Astrocyte (in vitro differentiated cells and primary cell): ENCODE data around the gene HAGHL. TPM values are rescaled to one million over a fixed set of nuclear protein-coding genes. Genes with fewer than 3 reads are reported as not detected.

Experiments used
- DNase-seq: peaks from one replicate; pipeline ENCODE4 v3.0.0-alpha.2; 2010; ENCODE audit warnings: low read depth
- FAIRE-seq: peaks from 2 replicates; lab custom pipeline; 2011; peaks lifted over from hg19 to GRCh38; lab: Jason Lieb, UNC
- H2AFZ ChIP-seq: 2 replicates; pipeline ENCODE4 v1.6.0; 2012; ENCODE audit warnings: low read depth, low read length, inconsistent platforms
- H3K27ac ChIP-seq: 2 replicates; pipeline ENCODE4 v1.5.1; 2011; ENCODE audit warnings: low read depth, low read length, inconsistent platforms
- H3K27me3 ChIP-seq: 2 replicates; pipeline ENCODE4 v1.6.0; 2011; ENCODE audit warnings: low read length, inconsistent platforms; ENCODE audit not compliant: insufficient read depth
- H3K36me3 ChIP-seq: 2 replicates; pipeline ENCODE4 v1.5.1; 2011; ENCODE audit warnings: low read length, inconsistent platforms; ENCODE audit not compliant: insufficient read depth
- H3K4me1 ChIP-seq: 2 replicates; pipeline ENCODE4 v1.5.1; 2011; ENCODE audit warnings: low read length, inconsistent platforms; ENCODE audit not compliant: insufficient read depth
- H3K4me2 ChIP-seq: 2 replicates; pipeline ENCODE4 v1.6.0; 2012; ENCODE audit warnings: low read length, inconsistent platforms
- H3K4me3 ChIP-seq: 2 replicates; pipeline ENCODE4 v1.5.1; 2011; ENCODE audit warnings: low read depth, mild to moderate bottlenecking, low read length, inconsistent platforms; ENCODE audit not compliant: insufficient read depth
- H3K79me2 ChIP-seq: 2 replicates; pipeline ENCODE4 v1.6.0; 2012; ENCODE audit warnings: mild to moderate bottlenecking, low read length, inconsistent platforms; ENCODE audit not compliant: insufficient read depth
- H3K9ac ChIP-seq: 2 replicates; pipeline ENCODE4 v1.6.0; 2012; ENCODE audit warnings: mild to moderate bottlenecking, low read length, inconsistent platforms
- H3K9me3 ChIP-seq: 2 replicates; pipeline ENCODE4 v1.5.1; 2012; ENCODE audit warnings: low read depth, mild to moderate bottlenecking, low read length, inconsistent platforms; ENCODE audit not compliant: insufficient read depth
- H4K20me1 ChIP-seq: 2 replicates; pipeline ENCODE4 v1.6.0; 2012; ENCODE audit warnings: low read length, inconsistent platforms; ENCODE audit not compliant: insufficient read depth
- H3K27ac Mint-ChIP-seq: one replicate; pipeline ENCODE4 v1.8.0; 2021; ENCODE audit warnings: mild to moderate bottlenecking, mixed read lengths; ENCODE audit not compliant: unreplicated experiment
- H3K27me3 Mint-ChIP-seq: one replicate; pipeline ENCODE4 v1.8.0; 2021; ENCODE audit warnings: low read depth, mixed read lengths; ENCODE audit not compliant: unreplicated experiment
- H3K36me3 Mint-ChIP-seq: one replicate; pipeline ENCODE4 v1.8.0; 2021; ENCODE audit warnings: low read depth, mixed read lengths; ENCODE audit not compliant: unreplicated experiment
- H3K4me1 Mint-ChIP-seq: one replicate; pipeline ENCODE4 v1.8.0; 2021; ENCODE audit warnings: low read depth, mixed read lengths; ENCODE audit not compliant: unreplicated experiment
- H3K4me3 Mint-ChIP-seq: one replicate; pipeline ENCODE4 v1.8.0; 2021; ENCODE audit warnings: mild to moderate bottlenecking, moderate library complexity, mixed read lengths; ENCODE audit not compliant: unreplicated experiment
- H3K9me3 Mint-ChIP-seq: one replicate; pipeline ENCODE4 v1.8.0; 2021; ENCODE audit warnings: mild to moderate bottlenecking, mixed read lengths; ENCODE audit not compliant: unreplicated experiment
- CTCF ChIP-seq: IDR thresholded peaks from 2 replicates; pipeline ENCODE4 v1.5.1; 2011; ENCODE audit warnings: low read depth, mild to moderate bottlenecking, inconsistent platforms, low read length, moderate library complexity; ENCODE audit not compliant: insufficient read depth
- EZH2 ChIP-seq: IDR thresholded peaks from 2 replicates; pipeline ENCODE4 v1.6.1; 2012; ENCODE audit warnings: mild to moderate bottlenecking, low read length, inconsistent platforms; ENCODE audit not compliant: insufficient read depth
- total RNA-seq: library from RNA; stranded (reverse); gene quantifications from 2 replicates; pipeline ENCODE4 v1.2.1, GENCODE V29; 2021

HAGHL gene
- total RNA-seq, 1 donor from 2014 or later, result 15.5 TPM

- Mint-ChIP-seq H3K4me3 (no peak overlapping the region), H3K36me3 (peaks cover 12% of the 10 kb centered on the region), H3K27me3 (no peaks in the 10 kb centered on the region), H3K27ac (no peak overlapping the region), H3K4me1 (no peaks in the 10 kb centered on the region), H3K9me3 (no peaks in the 10 kb centered on the region)
- Histone ChIP-seq H3K4me2 (no peak overlapping the region), H3K9me3 (no peaks in the 10 kb centered on the region), H3K4me1 (peaks cover 8% of the 10 kb centered on the region), H3K27me3 (no peaks in the 10 kb centered on the region), H3K36me3 (peaks cover 4% of the 10 kb centered on the region), H3K9ac (no peak overlapping the region), H4K20me1 (no peaks in the 10 kb centered on the region), H3K27ac (no peak overlapping the region), H2AFZ (no peak overlapping the region), H3K79me2 (no peaks in the 10 kb centered on the region), H3K4me3 (no peak overlapping the region)
- DNase-seq (no peak), FAIRE-seq (no peak)
- no peak for TF ChIP-seq CTCF
- no peak for TF ChIP-seq EZH2
Observed at GRCh38 chr16:732332-732731, 5.4 kb downstream of the HAGHL start.

GRCh38 chr16:732936-733335 lies 6.0 kb downstream of the HAGHL start:
- Histone ChIP-seq H3K9me3 (no peaks in the 10 kb centered on the region), H4K20me1 (no peaks in the 10 kb centered on the region), H3K27me3 (no peaks in the 10 kb centered on the region), H3K9ac (no peak overlapping the region), H2AFZ (no peak overlapping the region), H3K4me2 (no peak overlapping the region), H3K36me3 (peaks cover 4% of the 10 kb centered on the region), H3K4me1 (peaks cover 3% of the 10 kb centered on the region), H3K4me3 (no peak overlapping the region), H3K79me2 (no peaks in the 10 kb centered on the region), H3K27ac (no peak overlapping the region)
- Mint-ChIP-seq H3K4me1 (no peaks in the 10 kb centered on the region), H3K27ac (no peak overlapping the region), H3K36me3 (peaks cover 15% of the 10 kb centered on the region), H3K27me3 (no peaks in the 10 kb centered on the region), H3K4me3 (no peak overlapping the region), H3K9me3 (no peaks in the 10 kb centered on the region)
- DNase-seq (no peak), FAIRE-seq (no peak)
- no peak for TF ChIP-seq EZH2
- no peak for TF ChIP-seq CTCF

- H4K20me1 ChIP-seq, result no peaks in the 10 kb centered on the region
- no peaks in the 10 kb centered on the region for H3K79me2 ChIP-seq
- Mint-ChIP-seq H3K9me3 (no peaks in the 10 kb centered on the region), H3K36me3 (peaks cover 15% of the 10 kb centered on the region), H3K27me3 (no peaks in the 10 kb centered on the region), H3K4me1 (no peaks in the 10 kb centered on the region), H3K4me3 (no peak overlapping the region), H3K27ac (no peak overlapping the region)
- H3K4me1 ChIP-seq, result peaks cover under 1% of the 10 kb centered on the region
- no peak overlapping the region for H3K27ac ChIP-seq
- no peak overlapping the region for H3K4me2 ChIP-seq
- H3K4me3 ChIP-seq, result no peak overlapping the region
- H3K9ac ChIP-seq, result no peak overlapping the region
- TF ChIP-seq CTCF (no peak), EZH2 (no peak)
- peaks cover 4% of the 10 kb centered on the region for H3K36me3 ChIP-seq
- H3K27me3 ChIP-seq, result no peaks in the 10 kb centered on the region
- H2AFZ ChIP-seq, result no peak overlapping the region
- no peak for FAIRE-seq
- DNase-seq, result no peak
- H3K9me3 ChIP-seq, result no peaks in the 10 kb centered on the region
Observed at GRCh38 chr16:733382-734207, 6.7 kb downstream of the HAGHL start.
